Measurements from ENCODE around the gene SAP30L. TPM values are rescaled to one million over a fixed set of nuclear protein-coding genes. Genes with fewer than 3 reads are reported as not detected.

The SAP30L gene
- total RNA-seq, 1 donor from 2014 or later = 18.1 TPM

- DNase-seq = no peak
- no peak for TF ChIP-seq CTCF (IDR thresholded peaks at IDR 0.05; ENCODE audit: partially characterized antibody, unreplicated experiment)
- Mint-ChIP-seq H3K27ac (ENCODE audit: unreplicated experiment) (no peak overlapping the region), H3K4me1 (ENCODE audit: low read depth, unreplicated experiment) (peaks cover 20% of the 10 kb centered on the region), H3K27me3 (ENCODE audit: unreplicated experiment) (peaks cover 23% of the 10 kb centered on the region), H3K36me3 (ENCODE audit: unreplicated experiment) (no peaks in the 10 kb centered on the region), H3K9me3 (ENCODE audit: unreplicated experiment) (peaks cover 6% of the 10 kb centered on the region), H3K4me3 (ENCODE audit: unreplicated experiment) (no peak overlapping the region)
These were observed 25.4 kb downstream of the SAP30L start for GRCh38 chr5:154470947-154471870.

GRCh38 chr5:154472871-154473580, 27.2 kb downstream of the SAP30L start:
- Mint-ChIP-seq H3K9me3 (ENCODE audit: unreplicated experiment) (peaks cover 7% of the 10 kb centered on the region), H3K27ac (ENCODE audit: unreplicated experiment) (no peak overlapping the region), H3K36me3 (ENCODE audit: unreplicated experiment) (no peaks in the 10 kb centered on the region), H3K27me3 (ENCODE audit: unreplicated experiment) (peaks cover 30% of the 10 kb centered on the region), H3K4me1 (ENCODE audit: low read depth, unreplicated experiment) (peaks cover 21% of the 10 kb centered on the region), H3K4me3 (ENCODE audit: unreplicated experiment) (peak overlapping the region; percentile 57)
- DNase-seq = no peak
- TF ChIP-seq CTCF (IDR thresholded peaks at IDR 0.05; ENCODE audit: partially characterized antibody, unreplicated experiment) = no peak

GRCh38 chr5:154473581-154474283, 27.9 kb downstream of the SAP30L start:
- Mint-ChIP-seq H3K9me3 (ENCODE audit: unreplicated experiment) (peaks cover 7% of the 10 kb centered on the region), H3K27me3 (ENCODE audit: unreplicated experiment) (peaks cover 30% of the 10 kb centered on the region), H3K4me1 (ENCODE audit: low read depth, unreplicated experiment) (peaks cover 19% of the 10 kb centered on the region), H3K36me3 (ENCODE audit: unreplicated experiment) (no peaks in the 10 kb centered on the region), H3K4me3 (ENCODE audit: unreplicated experiment) (peak overlapping the region; percentile 22), H3K27ac (ENCODE audit: unreplicated experiment) (no peak overlapping the region)
- TF ChIP-seq CTCF (IDR thresholded peaks at IDR 0.05; ENCODE audit: partially characterized antibody, unreplicated experiment) = no peak
- no peak for DNase-seq

- TF ChIP-seq CTCF (IDR thresholded peaks at IDR 0.05; ENCODE audit: partially characterized antibody, unreplicated experiment) = no peak
- Mint-ChIP-seq H3K27me3 (ENCODE audit: unreplicated experiment) (peaks cover 30% of the 10 kb centered on the region), H3K4me1 (ENCODE audit: low read depth, unreplicated experiment) (peaks cover 22% of the 10 kb centered on the region), H3K27ac (ENCODE audit: unreplicated experiment) (no peak overlapping the region), H3K9me3 (ENCODE audit: unreplicated experiment) (peaks cover 11% of the 10 kb centered on the region), H3K36me3 (ENCODE audit: unreplicated experiment) (no peaks in the 10 kb centered on the region), H3K4me3 (ENCODE audit: unreplicated experiment) (peak overlapping the region; percentile 55)
- DNase-seq = no peak
These were observed 28.9 kb downstream of the SAP30L start for GRCh38 chr5:154474396-154475334.

All from glutamatergic neuron (in vitro differentiated cells).